Middle frontal gyrus (tissue), 1 donor: ENCODE results near the gene DAND5.

Experiments used
- DNase-seq: peaks from one replicate; pipeline ENCODE4 v3.0.0-alpha.2; 2015; ENCODE audit warnings: low spot score; ENCODE audit errors: extremely low spot score

Gene DAND5

GRCh38 chr19:13022111-13022858 lies 52.9 kb downstream of the DAND5 start:
- no peak for DNase-seq

- no peak for DNase-seq
Measured at GRCh38 chr19:13022859-13023636, 53.7 kb downstream of the DAND5 start.

- DNase-seq: no peak
Measured at GRCh38 chr19:13023656-13024055, 54.3 kb downstream of the DAND5 start.
